Measurements from ENCODE around the gene MRTFA. TPM values are rescaled to one million over a fixed set of nuclear protein-coding genes. Genes with fewer than 3 reads are reported as not detected.

The MRTFA gene
- total and polyA plus RNA-seq, 9 of the 15 experiments (the other 6 are each of a cell fraction or from before 2014, with no cell fraction given): 0.84 to 21.1 (median 3.7) TPM

- TF ChIP-seq SIRT6 (IDR thresholded peaks at IDR 0.05; ENCODE audit: low read depth, low read length): no peak
Observed at GRCh38 chr22:40394607-40395006, 241.9 kb downstream of the MRTFA start (continued).

- no peak overlapping the region for H3K27ac ChIP-seq (ENCODE audit: extremely low read depth, low read depth, low read length)
Observed at GRCh38 chr22:40392618-40393017, 243.9 kb downstream of the MRTFA start.

GRCh38 chr22:40391417-40391816 lies 245.1 kb downstream of the MRTFA start:
- in situ Hi-C loops (cut with MboI) (no loop called here), intact Hi-C loops (cut with micrococcal nuclease) (no loop called here)
- no peak for FAIRE-seq
- DNase-seq (ENCODE audit: extremely low read depth in 1 of 4, low spot score in 3 of 4): no peak
- Histone ChIP-seq H3K36me3 (ENCODE audit: control insufficient read depth, insufficient read depth, low read length) (peaks cover 9% of the 10 kb centered on the region; the same call in 1 of the 3 replicates), H3K4me3 (no peak overlapping the region), H3K27me3 (ENCODE audit: control insufficient read depth in 2 of 2, insufficient read depth in 2 of 2, low read length in 2 of 2) (no peaks in the 10 kb centered on the region), H3K4me2 (ENCODE audit: insufficient read depth, low read length) (no peak overlapping the region), H2AFZ (ENCODE audit: low read depth, low read length) (no peak overlapping the region), H3K27ac (ENCODE audit: extremely low read depth, low read depth, low read length) (no peak overlapping the region), H3K9ac (ENCODE audit: insufficient read depth in 1 of 2, low read depth in 2 of 2, low read length in 2 of 2) (no peak overlapping the region), H3K9me3 (replicated peaks; ENCODE audit: control insufficient read depth, insufficient read depth, low read depth, low read length) (no peaks in the 10 kb centered on the region), H4K20me1 (replicated peaks; ENCODE audit: control insufficient read depth, insufficient read depth, low read length) (no peaks in the 10 kb centered on the region), H3K9me1 (ENCODE audit: control insufficient read depth, insufficient read depth, low read length) (no peaks in the 10 kb centered on the region), H3K4me1 (replicated peaks in 1 of 2; ENCODE audit: control insufficient read depth in 2 of 2, insufficient read depth in 2 of 2, low read length in 2 of 2) (peaks cover 12 to 15% of the 10 kb centered on the region in 2 experiments; a peak in 4 of 5 replicates), H3K79me2 (ENCODE audit: control insufficient read depth, insufficient read depth, low read length) (peaks cover 3% of the 10 kb centered on the region; the same call in 2 of the 3 replicates)
- no TSS peak for BruUV-seq (replicated peaks)
- ChIA-PET CTCF (ENCODE audit: low intra/inter-chr PET ratio) (no interaction called here), POLR2A (no interaction called here)
- no peak for ATAC-seq
- WGBS (ENCODE audit: insufficient coverage, low coverage, missing lambda C conversion rate): 20% methylated on average over 2 of the region's 2 CpGs
- TF ChIP-seq CBFA2T3 (IDR thresholded peaks at IDR 0.05) (no peak), LEF1 (IDR thresholded peaks at IDR 0.05) (no peak), ZNF764 (CRISPR knock-in tag; IDR thresholded peaks at IDR 0.05; ENCODE audit: low read depth) (no peak), CEBPZ (IDR thresholded peaks at IDR 0.05; ENCODE audit: borderline replicate concordance, low read depth, low read length) (no peak), ZNF717 (CRISPR knock-in tag; IDR thresholded peaks at IDR 0.05) (no peak), ZNF175 (CRISPR knock-in tag; IDR thresholded peaks at IDR 0.05; ENCODE audit: low read depth) (no peak), ZBTB8A (IDR thresholded peaks at IDR 0.05; ENCODE audit: partially characterized antibody) (no peak), E2F6 (IDR thresholded peaks at IDR 0.05; ENCODE audit: borderline replicate concordance in 1 of 2, extremely low read depth in 1 of 2, insufficient read depth in 1 of 2, insufficient read length in 1 of 2, low read depth in 1 of 2, low read length in 1 of 2, poor library complexity in 1 of 2, severe bottlenecking in 1 of 2) (no peak)

More at GRCh38 chr22:40392618-40393017, 243.9 kb downstream of the MRTFA start:
- no peaks in the 10 kb centered on the region for H3K27me3 ChIP-seq (ENCODE audit: control insufficient read depth in 2 of 2, insufficient read depth in 2 of 2, low read length in 2 of 2)
- ChIA-PET CTCF (ENCODE audit: low intra/inter-chr PET ratio) (no interaction called here), POLR2A (interaction anchor here (1.5 kb wide), 1 partner anchor 17 kb away, joined by 3 read pairs; no protein-coding TSS in a partner anchor)
- no peak overlapping the region for H3K9ac ChIP-seq (ENCODE audit: insufficient read depth in 1 of 2, low read depth in 2 of 2, low read length in 2 of 2)
- no peak overlapping the region for H2AFZ ChIP-seq (ENCODE audit: low read depth, low read length)
- H3K9me3 ChIP-seq (replicated peaks; ENCODE audit: control insufficient read depth, insufficient read depth, low read depth, low read length): no peaks in the 10 kb centered on the region
- intact Hi-C loops (cut with micrococcal nuclease): no loop called here
- H3K9me1 ChIP-seq (ENCODE audit: control insufficient read depth, insufficient read depth, low read length): no peaks in the 10 kb centered on the region
- DNase-seq (ENCODE audit: extremely low read depth in 1 of 4, low spot score in 3 of 4) (no peak), FAIRE-seq (no peak), ATAC-seq (no peak)
- H4K20me1 ChIP-seq (replicated peaks; ENCODE audit: control insufficient read depth, insufficient read depth, low read length): no peaks in the 10 kb centered on the region
- 88% methylated on average over 2 of the region's 2 CpGs for WGBS (ENCODE audit: insufficient coverage, low coverage, missing lambda C conversion rate)
- TF ChIP-seq POLR3A (IDR thresholded peaks at IDR 0.05; ENCODE audit: borderline replicate concordance, extremely low read depth, insufficient read depth, insufficient read length): no peak
- no peak overlapping the region for H3K4me2 ChIP-seq (ENCODE audit: insufficient read depth, low read length)
- H3K79me2 ChIP-seq (ENCODE audit: control insufficient read depth, insufficient read depth, low read length): no peaks in the 10 kb centered on the region
- in situ Hi-C loops (cut with MboI): no loop called here
- H3K4me3 ChIP-seq: no peak overlapping the region
- no TSS peak for BruUV-seq (replicated peaks)
- H3K4me1 ChIP-seq (replicated peaks in 1 of 2; ENCODE audit: control insufficient read depth in 2 of 2, insufficient read depth in 2 of 2, low read length in 2 of 2): peaks cover 10 to 11% of the 10 kb centered on the region in 2 experiments; a peak in 4 of 5 replicates
- H3K36me3 ChIP-seq (ENCODE audit: control insufficient read depth, insufficient read depth, low read length): peaks cover 9% of the 10 kb centered on the region; the same call in 1 of the 3 replicates
